ENCODE data around the gene NRXN3. TPM values are rescaled to one million over a fixed set of nuclear protein-coding genes. Genes with fewer than 3 reads are reported as not detected.

Gene NRXN3
- total and polyA plus RNA-seq, 2 donors (not counting 1 experiment from before 2014, with no cell fraction given), result not detected

DNA sequence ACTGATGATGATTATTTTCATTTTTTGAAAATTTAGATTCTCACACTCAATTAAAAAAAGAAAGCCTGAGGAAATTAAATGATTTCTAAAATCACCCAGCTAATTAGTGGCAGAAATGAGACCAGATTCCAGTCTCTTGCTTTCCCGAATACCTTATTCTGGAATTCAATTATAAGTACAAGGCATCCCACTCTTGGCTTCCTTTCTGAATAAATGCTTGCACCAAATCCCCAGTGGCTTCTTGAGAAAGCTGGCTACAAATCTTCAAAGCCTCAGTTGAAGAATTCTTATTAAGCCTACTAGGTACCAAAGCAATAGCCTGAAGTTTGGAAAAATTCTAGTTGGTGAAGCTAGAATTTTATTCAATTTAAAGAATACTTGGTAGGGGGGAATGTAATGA lies 1564.5 kb downstream of the NRXN3 start:
- H3K4me1 ChIP-seq (ENCODE audit: control insufficient read depth in 2 of 2, insufficient read depth in 2 of 2, low read length in 2 of 2), result no peaks in the 10 kb centered on the region
- TF ChIP-seq, protein P1, sequence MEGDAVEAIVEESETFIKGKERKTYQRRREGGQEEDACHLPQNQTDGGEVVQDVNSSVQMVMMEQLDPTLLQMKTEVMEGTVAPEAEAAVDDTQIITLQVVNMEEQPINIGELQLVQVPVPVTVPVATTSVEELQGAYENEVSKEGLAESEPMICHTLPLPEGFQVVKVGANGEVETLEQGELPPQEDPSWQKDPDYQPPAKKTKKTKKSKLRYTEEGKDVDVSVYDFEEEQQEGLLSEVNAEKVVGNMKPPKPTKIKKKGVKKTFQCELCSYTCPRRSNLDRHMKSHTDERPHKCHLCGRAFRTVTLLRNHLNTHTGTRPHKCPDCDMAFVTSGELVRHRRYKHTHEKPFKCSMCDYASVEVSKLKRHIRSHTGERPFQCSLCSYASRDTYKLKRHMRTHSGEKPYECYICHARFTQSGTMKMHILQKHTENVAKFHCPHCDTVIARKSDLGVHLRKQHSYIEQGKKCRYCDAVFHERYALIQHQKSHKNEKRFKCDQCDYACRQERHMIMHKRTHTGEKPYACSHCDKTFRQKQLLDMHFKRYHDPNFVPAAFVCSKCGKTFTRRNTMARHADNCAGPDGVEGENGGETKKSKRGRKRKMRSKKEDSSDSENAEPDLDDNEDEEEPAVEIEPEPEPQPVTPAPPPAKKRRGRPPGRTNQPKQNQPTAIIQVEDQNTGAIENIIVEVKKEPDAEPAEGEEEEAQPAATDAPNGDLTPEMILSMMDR (IDR thresholded peaks at IDR 0.05), result no peak
- TF ChIP-seq EZH2 (IDR thresholded peaks at IDR 0.05; ENCODE audit: borderline replicate concordance, insufficient read depth, low read depth, low read length, poor library complexity, severe bottlenecking), result no peak
- no peak overlapping the region for H3K9ac ChIP-seq (ENCODE audit: low read length)
- H3K4me1 Mint-ChIP-seq, result no peaks in the 10 kb centered on the region
- intact Hi-C loops (cut with micrococcal nuclease), result no loop called here
- peaks cover 0 to 9% (median 6%) of the 10 kb centered on the region in 3 donors for H3K9me3 ChIP-seq (ENCODE audit: control extremely low read depth in 1 of 3, control insufficient read depth in 2 of 3, insufficient read depth in 1 of 3, low read length in 2 of 3)
- H4K20me1 ChIP-seq (ENCODE audit: control insufficient read depth, insufficient read depth, low read length, poor library complexity, severe bottlenecking), result no peaks in the 10 kb centered on the region
- H3K4me2 ChIP-seq (replicated peaks; ENCODE audit: low read depth, low read length, poor library complexity, severe bottlenecking), result no peak overlapping the region
- H3K4me3 Mint-ChIP-seq, result no peak overlapping the region
- ChIA-PET POLR2A (no interaction called here), CTCF (no interaction called here)
- no peak for ATAC-seq (ENCODE audit: low read depth)
- peaks cover 7% of the 10 kb centered on the region for H3K9me3 Mint-ChIP-seq (ENCODE audit: insufficient read depth)
- no peak for DNase-seq
- no peaks in the 10 kb centered on the region for H3K79me2 ChIP-seq (ENCODE audit: control insufficient read depth, insufficient read depth, low read length)
- no peak overlapping the region for H3K4me3 ChIP-seq (ENCODE audit: control extremely low read depth in 1 of 5, extremely low read depth in 1 of 5, insufficient read depth in 1 of 5, low read depth in 2 of 5, low read length in 4 of 5)
- no peaks in the 10 kb centered on the region for H3K27me3 Mint-ChIP-seq
- WGBS (ENCODE audit: insufficient coverage), result 83% methylated on average over 1 of the region's 1 CpG
- H3K27ac Mint-ChIP-seq, result no peak overlapping the region
- H2AFZ ChIP-seq (ENCODE audit: insufficient read depth, low read depth, low read length, poor library complexity, severe bottlenecking), result no peak overlapping the region
- H3K27ac ChIP-seq (ENCODE audit: low read length in 2 of 2), result no peak overlapping the region
- H3K27me3 ChIP-seq (replicated peaks in 1 of 4; ENCODE audit: control extremely low read depth in 1 of 4, control insufficient read depth in 3 of 4, insufficient read depth in 4 of 4, low read length in 3 of 4), result no peaks in the 10 kb centered on the region
- H3K36me3 ChIP-seq (replicated peaks in 1 of 2; ENCODE audit: control extremely low read depth in 1 of 2, control insufficient read depth in 1 of 2, extremely low read depth in 1 of 2, insufficient read depth in 2 of 2, low read length in 1 of 2), result no peaks in the 10 kb centered on the region

DNA sequence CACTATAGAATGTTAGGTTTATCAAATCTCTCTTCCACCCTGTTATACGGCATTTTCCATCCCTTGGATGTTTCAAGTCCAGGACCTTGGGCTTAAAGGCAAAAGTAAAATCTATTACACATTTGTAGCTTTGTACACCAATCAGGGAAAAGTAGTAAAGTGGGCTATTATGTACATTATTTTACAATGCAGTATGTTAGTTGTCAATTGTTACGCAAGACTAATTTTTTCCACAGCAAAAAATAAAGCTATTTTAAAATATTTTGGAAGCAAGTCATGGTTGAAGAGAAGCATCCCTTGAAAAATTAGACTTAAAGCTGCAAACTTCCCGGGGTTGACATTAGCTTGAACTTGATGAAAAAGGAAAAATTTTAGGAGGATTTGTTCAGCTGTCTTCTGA lies 1564.9 kb downstream of the NRXN3 start:
- no peak overlapping the region for H3K4me2 ChIP-seq (replicated peaks; ENCODE audit: low read depth, low read length, poor library complexity, severe bottlenecking)
- H3K27me3 Mint-ChIP-seq, result no peaks in the 10 kb centered on the region
- no peaks in the 10 kb centered on the region for H3K27me3 ChIP-seq (replicated peaks in 1 of 4; ENCODE audit: control extremely low read depth in 1 of 4, control insufficient read depth in 3 of 4, insufficient read depth in 4 of 4, low read length in 3 of 4)
- H3K4me3 ChIP-seq (ENCODE audit: control extremely low read depth in 1 of 5, extremely low read depth in 1 of 5, insufficient read depth in 1 of 5, low read depth in 2 of 5, low read length in 4 of 5), result no peak overlapping the region
- DNase-seq, result no peak
- TF ChIP-seq, protein P1 (IDR thresholded peaks at IDR 0.05), result no peak
- no peak for TF ChIP-seq EZH2 (IDR thresholded peaks at IDR 0.05; ENCODE audit: borderline replicate concordance, insufficient read depth, low read depth, low read length, poor library complexity, severe bottlenecking)
- no peaks in the 10 kb centered on the region for H3K79me2 ChIP-seq (ENCODE audit: control insufficient read depth, insufficient read depth, low read length)
- peaks cover 11% of the 10 kb centered on the region for H3K9me3 Mint-ChIP-seq (ENCODE audit: insufficient read depth)
- no peaks in the 10 kb centered on the region for H3K36me3 ChIP-seq (replicated peaks in 1 of 2; ENCODE audit: control extremely low read depth in 1 of 2, control insufficient read depth in 1 of 2, extremely low read depth in 1 of 2, insufficient read depth in 2 of 2, low read length in 1 of 2)
- no peak for ATAC-seq (ENCODE audit: low read depth)
- ChIA-PET CTCF (no interaction called here), POLR2A (no interaction called here)
- no peaks in the 10 kb centered on the region for H4K20me1 ChIP-seq (ENCODE audit: control insufficient read depth, insufficient read depth, low read length, poor library complexity, severe bottlenecking)
- no peak overlapping the region for H3K27ac Mint-ChIP-seq
- peaks cover 0 to 9% (median 6%) of the 10 kb centered on the region in 3 donors for H3K9me3 ChIP-seq (ENCODE audit: control extremely low read depth in 1 of 3, control insufficient read depth in 2 of 3, insufficient read depth in 1 of 3, low read length in 2 of 3)
- no peak overlapping the region for H3K27ac ChIP-seq (ENCODE audit: low read length in 2 of 2)
- intact Hi-C loops (cut with micrococcal nuclease), result no loop called here
- H3K4me3 Mint-ChIP-seq, result no peak overlapping the region
- WGBS (ENCODE audit: insufficient coverage), result 71% methylated on average over 1 of the region's 3 CpGs
- no peak overlapping the region for H3K9ac ChIP-seq (ENCODE audit: low read length)
- H3K4me1 ChIP-seq (ENCODE audit: control insufficient read depth in 2 of 2, insufficient read depth in 2 of 2, low read length in 2 of 2), result no peaks in the 10 kb centered on the region
- no peak overlapping the region for H2AFZ ChIP-seq (ENCODE audit: insufficient read depth, low read depth, low read length, poor library complexity, severe bottlenecking)
- no peaks in the 10 kb centered on the region for H3K4me1 Mint-ChIP-seq
